Right lobe of liver (tissue), 6 donors: ENCODE data around the gene FBXL14. TPM values are rescaled to one million over a fixed set of nuclear protein-coding genes. Genes with fewer than 3 reads are reported as not detected.

ENCODE experiments used
- ATAC-seq, 4 donors: fragments of 200-7000 bp; cut with Tn5 transposase; one replicate each; pipeline ENCODE4 v1.9.1; 2020; ENCODE audit warnings: mild to moderate bottlenecking in 4 of 4, moderate library complexity in 4 of 4
- DNase-seq, 3 donors: peaks; one replicate each; pipeline ENCODE4 v3.0.0-alpha.2; 2020
- H3K27ac ChIP-seq, 3 donors: fragments of 200-600 bp; one replicate each; pipeline ENCODE4 v1.8.0; 2022
- H3K27me3 ChIP-seq, 2 donors: fragments of 200-600 bp; one replicate each; pipeline ENCODE4 v1.8.0; 2022
- H3K36me3 ChIP-seq, 4 donors: fragments of 200-600 bp; sonication (generic) in 1 of 4; one replicate each; pipeline versions ENCODE4 v1.5.1 to v1.8.0; 2017 to 2022; ENCODE audit warnings: control low read depth in 1 of 4
- H3K4me1 ChIP-seq, 4 donors: fragments of 200-600 bp; sonication (generic) in 1 of 4; one replicate each; pipeline versions ENCODE4 v1.5.1 to v1.8.0; 2017 to 2022; ENCODE audit warnings: control low read depth in 1 of 4
- H3K4me3 ChIP-seq, 3 donors: fragments of 200-600 bp; one replicate each; pipeline ENCODE4 v1.8.0; 2022
- H3K9me3 ChIP-seq, 4 donors: fragments of 200-600 bp; sonication (generic) in 1 of 4; one replicate each; pipeline versions ENCODE4 v1.5.1 to v1.8.0; 2017 to 2022; ENCODE audit warnings: control low read depth in 1 of 4
- CTCF ChIP-seq, 4 donors: fragments of 200-600 bp in 3 of 4; fragments of 450-650 bp in 1 of 4; IDR thresholded peaks; one replicate each; pipeline versions ENCODE4 v1.5.1 to v1.8.0; 2016 to 2022; ENCODE audit warnings: antibody characterized with exemption in 4 of 4, mild to moderate bottlenecking in 2 of 4
- POLR2A ChIP-seq: fragments of 450-650 bp; IDR thresholded peaks from one replicate; pipeline ENCODE4 v1.6.1; 2017; ENCODE audit warnings: antibody characterized with exemption, mild to moderate bottlenecking
- WGBS: methylation state at CpG from one replicate; pipeline ENCODE4 v1.1.6; 2018; ENCODE audit warnings: low coverage, low lambda C conversion rate; ENCODE audit not compliant: insufficient coverage; ENCODE audit errors: missing lambda C conversion rate; 5-methylcytosine and 5-hydroxymethylcytosine counted together
- intact Hi-C, 2 donors: fragments of 100-400 bp; cut with DNase I; formaldehyde crosslinking; loops; one replicate each; pipeline versions ENCODE4 v1.11.2 to v1.14.1; 2022
- total RNA-seq, 6 experiments: library from RNA; depleted of rRNA in 2 of 6; stranded (reverse); fragments of >200 nt in 2 of 6; fragmentation: NEBNext Ultra II Directional in 3 of 6; extraction: Animal tissue kit (Norgen Biotek cat#: 25700) in 3 of 6; gene quantifications; one replicate each; pipeline versions ENCODE4 v1.1.0 to v1.2.4, GENCODE V29; 2016 to 2023
- donor health status: DM: no; HTN: yes; CAD: no.
- donor health status: DM: no; HTN: no; CAD: no.
- donor health status: DM: no; HTN: no; CAD: no.
- donor health status: DM: no; HTN: yes; CAD: no.
- donor health status: DM: no; HTN: yes; CAD: no.

FBXL14 gene
- total RNA-seq, 6 experiments from 2014 or later: 4.7 to 6.8 (median 5.4) TPM

GRCh38 chr12:1582709-1583050, 11.7 kb downstream of the FBXL14 start:
- Histone ChIP-seq H3K4me1 (peaks cover 0 to 6% (median 0%) of the 10 kb centered on the region in 4 donors), H3K27me3 (no peaks in the 10 kb centered on the region), H3K36me3 (peaks cover 0 to 6% (median 0%) of the 10 kb centered on the region in 4 donors), H3K4me3 (no peak overlapping the region), H3K27ac (no peak overlapping the region), H3K9me3 (no peaks in the 10 kb centered on the region)
- no peak for TF ChIP-seq POLR2A
- TF ChIP-seq CTCF (IDR thresholded peaks at IDR 0.05): no peak
- WGBS: 77% methylated on average over 4 of the region's 4 CpGs
- DNase-seq (no peak), ATAC-seq (no peak)
- intact Hi-C loops: loop anchor here in 1 of 2 donors (10.0 kb wide), 1 partner anchor 468 kb away; no protein-coding TSS in a partner anchor

- Histone ChIP-seq H3K27ac (no peak overlapping the region), H3K27me3 (no peaks in the 10 kb centered on the region), H3K9me3 (no peaks in the 10 kb centered on the region), H3K4me3 (no peak overlapping the region), H3K4me1 (peaks cover 0 to 6% (median 3%) of the 10 kb centered on the region in 4 donors), H3K36me3 (peaks cover 0 to 2% (median 0%) of the 10 kb centered on the region in 4 donors)
- no peak for TF ChIP-seq POLR2A
- no peak for TF ChIP-seq CTCF (IDR thresholded peaks at IDR 0.05)
- intact Hi-C loops: loop anchor here in 1 of 2 donors (10.0 kb wide), 1 partner anchor 467 kb away; no protein-coding TSS in a partner anchor
- 73% methylated on average over 11 of the region's 11 CpGs for WGBS
- no peak for DNase-seq
- no peak for ATAC-seq
Observed at GRCh38 chr12:1581973-1582708, 12.2 kb downstream of the FBXL14 start.

GRCh38 chr12:1580526-1580925, 13.9 kb downstream of the FBXL14 start:
- Histone ChIP-seq H3K36me3 (no peaks in the 10 kb centered on the region), H3K27me3 (no peaks in the 10 kb centered on the region), H3K27ac (no peak overlapping the region), H3K4me1 (peaks cover 0 to 11% (median 3%) of the 10 kb centered on the region in 4 donors), H3K4me3 (no peak overlapping the region), H3K9me3 (no peaks in the 10 kb centered on the region)
- no peak for DNase-seq
- no peak for ATAC-seq
- TF ChIP-seq POLR2A: no peak
- no peak for TF ChIP-seq CTCF (IDR thresholded peaks at IDR 0.05)
- intact Hi-C loops: loop anchor here in 1 of 2 donors (10.0 kb wide), 1 partner anchor 466 kb away; no protein-coding TSS in a partner anchor
- 96% methylated on average over 3 of the region's 3 CpGs for WGBS

- ATAC-seq (no peak), DNase-seq (no peak)
- Histone ChIP-seq H3K9me3 (no peaks in the 10 kb centered on the region), H3K4me1 (peaks cover 0 to 16% (median 3%) of the 10 kb centered on the region in 4 donors), H3K4me3 (no peak overlapping the region), H3K36me3 (no peaks in the 10 kb centered on the region), H3K27ac (no peak overlapping the region), H3K27me3 (no peaks in the 10 kb centered on the region)
- intact Hi-C loops: loop anchor here in 1 of 2 donors (10.0 kb wide), 1 partner anchor 465 kb away; no protein-coding TSS in a partner anchor
- TF ChIP-seq CTCF (IDR thresholded peaks at IDR 0.05): no peak
- no peak for TF ChIP-seq POLR2A
- WGBS: 73% methylated on average over 11 of the region's 11 CpGs
Observed at GRCh38 chr12:1579651-1580435, 14.5 kb downstream of the FBXL14 start.
